ENCODE measurements around the gene FAM229B. TPM values are rescaled to one million over a fixed set of nuclear protein-coding genes. Genes with fewer than 3 reads are reported as not detected.
"Not testable (repeated sequence)": the region's sequence is repeated elsewhere in the genome, so short reads cannot be mapped to it uniquely, and the experiment has no call there.

FAM229B gene
- total and polyA plus RNA-seq, 9 donors = 23.4 to 58.2 (median 30.4) TPM

- Histone ChIP-seq H3K4me1 (ENCODE audit: insufficient read depth) (no peaks in the 10 kb centered on the region), H3K27ac (no peak overlapping the region), H3K27me3 (no peaks in the 10 kb centered on the region), H3K36me3 (no peaks in the 10 kb centered on the region), H3K4me3 (no peak overlapping the region), H3K9me3 (no peaks in the 10 kb centered on the region)
- intact Hi-C loops (cut with DNase I) = no loop called here
- no peak for DNase-seq
- TF ChIP-seq POLR2A (IDR thresholded peaks at IDR 0.05) (no peak), CTCF (IDR thresholded peaks at IDR 0.05) (no peak), EP300 (IDR thresholded peaks at IDR 0.05) (no peak)
- WGBS, 3 donors = 89 to 93% (median 91%) methylated on average over 5 of the region's 5 CpGs
Observed at GRCh38 chr6:112050429-112050828, 37.0 kb upstream of the FAM229B start.

- H3K4me3 ChIP-seq; H3K4me1 ChIP-seq (ENCODE audit: insufficient read depth); intact Hi-C loops (cut with DNase I); H3K27ac ChIP-seq; H3K27me3 ChIP-seq; H3K36me3 ChIP-seq; H3K9me3 ChIP-seq; DNase-seq: not testable (repeated sequence)
- 66 to 72% (median 71%) methylated on average over 4 of the region's 4 CpGs for WGBS, 3 donors
Observed at GRCh38 chr6:112051251-112051740, 36.1 kb upstream of the FAM229B start.

GRCh38 chr6:112054001-112054400 is 33.4 kb upstream of the FAM229B start, which contains the start of gene CCN6:
CCN6 (plus strand) TSS chr6:112054104; CDS start chr6:112054358, 254 bp downstream.
- intact Hi-C loops (cut with DNase I) = no loop called here
- TF ChIP-seq POLR2A (IDR thresholded peaks at IDR 0.05) = no peak
- no peak for TF ChIP-seq CTCF (IDR thresholded peaks at IDR 0.05)
- TF ChIP-seq EP300 (IDR thresholded peaks at IDR 0.05) = no peak

GRCh38 chr6:112054555-112055190 is 32.7 kb upstream of the FAM229B start:
- Histone ChIP-seq H3K27me3 (no peaks in the 10 kb centered on the region), H3K36me3 (no peaks in the 10 kb centered on the region), H3K27ac (no peak overlapping the region), H3K4me3 (no peak overlapping the region), H3K4me1 (ENCODE audit: insufficient read depth) (no peaks in the 10 kb centered on the region), H3K9me3 (no peaks in the 10 kb centered on the region)
- intact Hi-C loops (cut with DNase I) = no loop called here
- DNase-seq = no peak
- TF ChIP-seq CTCF (IDR thresholded peaks at IDR 0.05) = no peak
- TF ChIP-seq POLR2A (IDR thresholded peaks at IDR 0.05) = no peak
- no peak for TF ChIP-seq EP300 (IDR thresholded peaks at IDR 0.05)
- 80 to 82% (median 81%) methylated on average over 10 of the region's 10 CpGs for WGBS, 3 donors

More at GRCh38 chr6:112054001-112054400, 33.4 kb upstream of the FAM229B start, which contains the start of gene CCN6:
- Histone ChIP-seq H3K27me3 (no peaks in the 10 kb centered on the region), H3K4me3 (no peak within 1 kb of the TSS), H3K9me3 (no peaks in the 10 kb centered on the region), H3K27ac (no peak within 1 kb of the TSS), H3K36me3 (no peaks in the 10 kb centered on the region), H3K4me1 (ENCODE audit: insufficient read depth) (no peaks in the 10 kb centered on the region)
- DNase-seq = no peak
- WGBS, 3 donors = 87 to 91% (median 89%) methylated on average over 12 of the region's 12 CpGs

Data from ovary (tissue), 9 donors.